ENCODE data around the gene UBN1.
"Not testable (repeated sequence)": the region's sequence is repeated elsewhere in the genome, so short reads cannot be mapped to it uniquely, and the experiment has no call there.

UBN1 gene

DNA sequence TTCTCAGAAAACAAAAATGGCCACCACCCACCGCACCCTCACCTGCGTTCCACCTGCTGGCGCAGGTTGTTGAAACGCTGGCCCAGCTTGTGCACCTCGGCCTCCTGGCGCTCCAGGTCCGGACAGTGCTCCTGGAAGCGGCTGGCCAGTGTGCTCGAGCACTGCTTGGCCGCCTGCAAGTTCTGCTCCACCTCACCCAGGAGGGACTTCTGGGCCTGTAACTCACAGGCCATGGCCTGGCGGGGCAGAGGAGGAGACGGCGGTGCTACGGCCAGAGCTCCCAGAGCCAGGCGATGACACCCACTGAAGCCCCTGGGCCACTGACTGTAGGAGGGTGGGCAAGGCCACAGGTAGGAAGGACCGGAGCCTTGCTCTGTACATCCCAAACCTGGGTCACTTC, 43.4 kb downstream of the UBN1 start:
- DNase-seq, result no peak

DNA sequence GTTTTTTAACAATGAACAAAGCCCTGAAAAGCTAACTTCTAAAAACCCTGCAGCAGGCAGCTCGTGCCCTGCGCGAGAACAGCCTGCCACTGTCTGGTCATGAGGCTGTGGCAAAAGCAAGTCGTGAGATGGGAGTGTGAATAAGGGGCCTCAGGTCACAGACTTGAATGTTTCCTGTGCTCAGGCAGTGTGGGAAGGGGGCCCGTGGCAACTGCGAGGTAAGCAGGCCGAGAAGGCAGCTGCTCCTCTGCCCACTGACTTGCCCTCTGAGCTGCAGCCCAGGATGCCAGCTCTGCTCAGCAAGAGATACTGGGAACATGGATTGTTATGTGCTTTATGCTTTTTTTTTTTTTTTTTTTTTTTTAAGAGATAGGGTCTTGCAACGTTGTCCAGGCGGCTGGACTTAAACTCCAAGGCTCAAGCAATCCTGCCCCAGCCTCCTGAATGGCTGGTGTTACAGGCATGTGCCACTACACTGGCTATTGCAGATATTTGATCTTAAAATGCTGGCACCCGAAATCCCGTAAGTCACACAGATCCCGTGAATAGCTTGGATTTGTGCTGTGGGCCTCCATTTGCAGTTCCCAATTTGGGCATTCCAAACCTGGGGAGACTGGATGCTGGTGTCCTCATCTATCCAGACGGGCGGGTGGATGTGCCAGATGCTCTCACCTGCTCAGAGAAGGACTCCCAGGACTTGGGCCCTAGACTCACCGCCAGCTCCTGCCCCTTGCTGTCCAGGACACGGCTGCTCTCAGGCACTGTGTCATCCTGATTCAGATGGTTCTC, 44.0 kb downstream of the UBN1 start:
- DNase-seq, result no peak

- no peak for DNase-seq
Observed at GRCh38 chr16:4891886-4892216, 44.6 kb downstream of the UBN1 start.

GRCh38 chr16:4892361-4893102, 45.3 kb downstream of the UBN1 start:
- no peak for DNase-seq

DNA sequence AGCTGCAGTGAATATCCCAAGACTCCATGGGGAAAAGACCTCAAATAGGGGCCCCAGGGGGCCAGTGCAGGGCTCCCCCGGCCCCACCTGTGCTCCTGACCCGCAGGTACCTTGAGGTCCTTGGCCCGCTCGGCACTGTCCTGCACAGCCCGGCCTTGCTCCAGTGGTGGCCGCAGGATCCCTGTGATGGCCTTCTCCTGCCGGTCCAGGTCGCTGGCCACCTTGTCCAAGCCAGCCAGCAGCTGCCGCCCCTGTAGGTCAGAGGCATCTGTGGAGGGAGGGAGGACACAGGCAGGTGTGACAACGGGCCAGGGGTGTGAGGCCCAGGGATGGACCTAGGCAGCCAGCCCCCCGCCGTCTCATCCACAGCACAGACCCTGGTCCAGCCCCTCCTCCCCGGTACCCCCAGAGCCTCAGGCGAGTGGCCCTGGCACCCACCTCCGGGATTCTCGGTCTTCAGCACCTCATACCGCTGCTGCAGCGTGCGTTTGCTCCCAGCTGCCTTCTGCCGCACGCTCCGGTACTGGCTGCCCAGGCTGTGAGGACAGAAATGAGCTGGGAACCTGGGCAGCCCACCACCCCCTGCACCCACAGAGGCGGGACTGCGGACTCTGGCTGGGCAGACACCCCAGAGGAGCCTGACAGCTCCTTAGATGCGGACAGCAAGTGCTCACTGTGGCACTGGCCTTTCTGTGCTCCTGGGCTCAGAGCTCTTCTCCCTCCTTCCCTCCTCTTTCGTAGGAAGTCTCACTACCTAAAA, 46.0 kb downstream of the UBN1 start:
- no peak for DNase-seq

- no peak for DNase-seq
Observed at GRCh38 chr16:4894276-4895150, 47.2 kb downstream of the UBN1 start.

DNA sequence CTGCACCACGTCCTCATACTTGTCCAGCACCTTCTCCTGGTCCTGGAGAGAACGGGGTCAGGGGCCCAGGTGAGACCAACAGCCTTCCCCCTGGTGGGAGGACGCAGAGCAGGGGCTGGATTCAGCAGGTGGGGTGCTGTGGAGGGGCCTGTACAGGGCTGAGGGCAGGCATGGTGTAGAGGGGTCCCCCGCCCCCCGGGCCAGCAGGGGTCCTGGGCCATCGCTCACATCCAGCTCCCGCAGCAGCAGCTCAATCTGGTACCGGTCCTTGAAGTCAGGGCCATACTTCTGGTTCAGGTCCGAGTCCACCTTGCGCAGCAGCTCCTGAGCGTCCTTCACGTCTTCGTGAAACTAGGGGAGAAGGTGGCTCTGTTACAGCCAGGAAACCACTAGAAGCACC, 48.1 kb downstream of the UBN1 start:
- DNase-seq, result no peak

DNA sequence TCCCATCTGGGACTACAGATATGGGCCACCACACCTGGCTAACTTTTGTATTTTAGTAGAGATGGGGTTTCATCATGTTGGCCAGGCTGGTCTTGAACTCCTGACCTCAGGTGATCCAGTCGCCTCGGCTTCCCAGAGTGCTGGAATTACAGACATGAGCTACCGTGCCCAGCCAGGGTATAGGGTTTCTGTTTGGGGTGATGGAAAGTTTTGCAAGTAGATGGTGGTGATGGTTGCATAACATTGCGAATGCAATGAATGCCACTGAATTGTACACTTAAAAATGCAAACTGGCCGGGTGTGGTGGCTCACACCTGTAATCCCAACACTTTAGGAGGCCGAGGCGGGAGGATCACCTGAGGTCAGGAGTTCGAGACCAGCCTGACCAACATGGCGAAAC, 49.5 kb downstream of the UBN1 start:
- not testable (repeated sequence) for DNase-seq

- no peak for DNase-seq
Observed at GRCh38 chr16:4897328-4897727, 50.0 kb downstream of the UBN1 start.

GRCh38 chr16:4898811-4899473, 51.7 kb downstream of the UBN1 start:
- DNase-seq, result no peak

DNA sequence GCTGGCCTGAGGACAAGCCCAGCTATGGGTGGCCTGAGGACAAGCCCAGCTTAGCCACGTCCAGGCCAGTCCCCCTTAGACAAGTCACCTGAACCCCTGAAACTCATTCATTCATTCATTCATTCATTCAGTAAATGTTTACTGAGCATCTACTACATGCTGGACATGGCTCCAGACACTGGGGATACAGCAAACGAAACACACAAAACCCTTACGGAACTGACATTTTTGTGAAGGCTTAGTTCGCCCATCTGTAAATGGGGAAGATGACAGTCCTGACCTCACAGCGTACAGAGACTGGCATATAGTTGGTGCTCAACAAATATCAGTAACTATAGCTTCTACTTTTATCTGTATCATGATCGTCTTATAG, 52.2 kb downstream of the UBN1 start:
- no peak for DNase-seq

DNA sequence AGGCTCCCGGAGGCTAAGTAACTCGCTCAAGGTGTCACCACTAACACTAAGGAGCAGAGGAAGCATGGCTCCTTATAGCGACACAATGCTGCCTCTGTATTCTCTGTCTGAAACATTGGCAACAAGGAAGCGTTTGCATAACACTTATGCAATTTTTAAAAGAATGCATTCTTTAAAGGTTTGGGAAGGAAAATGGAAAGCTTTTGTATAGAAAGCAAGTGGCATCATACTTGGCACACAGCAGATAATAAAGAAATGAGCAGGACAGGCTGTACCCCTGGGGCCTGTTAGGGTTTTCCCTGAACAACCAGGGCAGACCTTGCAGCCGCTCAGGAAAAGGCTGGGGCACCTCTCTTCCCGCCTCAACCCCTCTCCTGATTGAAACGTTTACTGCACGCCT, 52.8 kb downstream of the UBN1 start:
- DNase-seq, result no peak

DNA sequence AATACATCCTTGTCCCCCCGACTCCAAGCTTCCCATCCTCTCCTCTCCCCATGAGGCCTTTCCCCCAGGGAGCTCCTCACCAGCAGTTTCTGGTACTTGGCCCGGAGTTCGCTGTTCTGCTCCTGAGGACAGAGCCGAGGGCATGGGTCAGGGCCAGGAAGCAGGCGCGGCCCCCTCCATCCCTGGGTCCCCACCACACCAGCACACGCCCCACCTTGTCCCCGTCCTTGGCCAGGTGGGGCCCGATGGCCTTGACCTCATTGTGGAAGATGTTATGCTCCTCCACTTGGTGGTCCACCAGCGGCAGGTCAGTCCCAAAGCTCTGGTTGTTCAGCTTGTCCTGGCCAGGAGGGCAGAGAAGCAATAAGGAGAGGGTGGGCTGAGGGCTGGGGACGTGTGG, 53.5 kb downstream of the UBN1 start:
- no peak for DNase-seq

DNA sequence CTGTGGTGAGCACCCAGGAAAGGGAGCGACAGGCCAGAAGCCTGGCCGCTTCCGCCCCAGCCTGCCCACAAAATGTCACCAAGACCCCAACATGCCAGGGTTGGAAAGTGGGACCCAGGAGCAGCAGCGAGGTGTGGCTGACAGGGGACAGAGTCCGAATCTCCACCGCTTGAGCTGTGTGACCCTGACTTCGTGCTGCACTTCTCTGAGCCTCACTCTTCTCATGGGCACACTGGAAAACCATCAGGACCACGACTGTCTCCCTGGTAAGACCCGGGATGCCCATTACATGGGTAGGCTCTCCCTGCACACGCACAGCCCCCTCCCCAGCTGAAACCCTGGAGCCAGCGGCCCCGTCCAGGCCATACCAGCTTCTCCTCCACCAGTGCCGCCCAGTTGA, 54.8 kb downstream of the UBN1 start:
- DNase-seq, result no peak

DNA sequence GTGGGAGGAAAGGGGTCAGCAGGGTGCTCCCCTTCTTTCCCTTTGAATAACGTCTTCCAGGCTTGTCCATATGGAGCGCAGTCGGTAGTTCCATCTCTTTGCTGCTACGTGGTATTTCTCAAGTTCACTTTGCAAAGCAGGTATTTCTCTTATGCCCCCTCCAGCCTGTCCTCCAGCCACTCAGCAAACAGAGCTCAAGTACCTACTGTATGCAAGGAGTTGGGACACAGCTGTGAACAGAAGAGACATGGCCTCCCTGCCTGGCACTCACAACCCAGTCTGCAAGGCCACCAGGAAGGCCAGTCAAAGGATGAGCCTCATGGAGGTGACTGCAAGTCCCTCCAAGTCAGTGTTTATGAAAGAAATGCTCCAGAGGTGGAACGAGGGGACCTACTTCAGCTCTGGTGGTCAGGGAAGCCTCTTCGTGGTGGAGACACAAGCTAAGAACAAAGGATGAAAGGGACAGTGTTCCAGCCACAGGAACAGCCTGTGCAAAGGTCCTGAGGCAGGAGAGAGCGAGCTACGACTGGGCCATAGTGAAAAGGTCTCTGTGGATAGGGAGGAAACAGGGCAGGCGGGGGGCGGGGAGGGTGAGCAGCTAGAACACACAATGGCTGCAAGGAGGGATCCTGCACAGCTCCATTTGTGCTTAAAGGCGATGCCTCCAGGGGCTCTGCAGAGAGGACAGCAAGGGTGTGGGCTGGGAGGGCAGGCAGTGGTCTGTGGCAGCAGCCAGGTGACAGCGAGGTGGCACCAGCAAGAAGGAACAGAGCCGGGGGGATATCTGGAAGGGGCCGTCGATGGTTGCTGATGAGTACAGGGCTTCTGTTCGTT, 57.0 kb downstream of the UBN1 start:
- no peak for DNase-seq

GRCh38 chr16:4904942-4905615, 57.8 kb downstream of the UBN1 start:
- DNase-seq, result no peak

DNA sequence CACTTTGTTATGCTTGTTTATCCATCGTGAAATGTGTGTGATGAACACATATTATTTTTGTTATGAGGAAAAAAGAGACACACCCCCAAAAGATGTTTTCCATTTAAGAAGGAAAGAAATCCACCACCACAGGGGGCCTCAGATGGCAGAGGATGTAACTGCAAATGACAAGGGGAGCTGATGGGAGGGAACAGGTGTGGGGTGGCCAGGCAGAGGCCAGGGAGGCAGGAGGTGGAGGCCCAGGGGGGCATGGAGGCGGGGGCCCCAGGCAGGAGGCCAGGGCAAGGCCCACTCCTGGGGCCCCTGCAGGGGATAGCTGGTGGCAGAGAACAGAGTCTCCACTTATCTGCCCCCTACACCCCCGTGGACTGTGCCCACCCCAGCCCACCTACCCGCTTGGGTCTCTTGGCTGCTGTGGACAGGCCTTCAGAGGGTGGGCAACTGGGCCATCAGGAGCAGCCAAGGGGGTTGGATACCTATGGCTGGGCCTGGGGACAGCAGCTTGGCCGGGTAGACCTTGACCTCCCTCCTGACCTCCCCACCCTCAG, 61.6 kb downstream of the UBN1 start:
- DNase-seq, result no peak

GRCh38 chr16:4909825-4910224, 62.5 kb downstream of the UBN1 start:
- DNase-seq, result no peak

- no peak for DNase-seq
Observed at GRCh38 chr16:4910828-4911227, 63.5 kb downstream of the UBN1 start.

- no peak for DNase-seq
Observed at GRCh38 chr16:4911970-4912386, 64.7 kb downstream of the UBN1 start.
